ENCODE data around the gene EPN1.

DNA sequence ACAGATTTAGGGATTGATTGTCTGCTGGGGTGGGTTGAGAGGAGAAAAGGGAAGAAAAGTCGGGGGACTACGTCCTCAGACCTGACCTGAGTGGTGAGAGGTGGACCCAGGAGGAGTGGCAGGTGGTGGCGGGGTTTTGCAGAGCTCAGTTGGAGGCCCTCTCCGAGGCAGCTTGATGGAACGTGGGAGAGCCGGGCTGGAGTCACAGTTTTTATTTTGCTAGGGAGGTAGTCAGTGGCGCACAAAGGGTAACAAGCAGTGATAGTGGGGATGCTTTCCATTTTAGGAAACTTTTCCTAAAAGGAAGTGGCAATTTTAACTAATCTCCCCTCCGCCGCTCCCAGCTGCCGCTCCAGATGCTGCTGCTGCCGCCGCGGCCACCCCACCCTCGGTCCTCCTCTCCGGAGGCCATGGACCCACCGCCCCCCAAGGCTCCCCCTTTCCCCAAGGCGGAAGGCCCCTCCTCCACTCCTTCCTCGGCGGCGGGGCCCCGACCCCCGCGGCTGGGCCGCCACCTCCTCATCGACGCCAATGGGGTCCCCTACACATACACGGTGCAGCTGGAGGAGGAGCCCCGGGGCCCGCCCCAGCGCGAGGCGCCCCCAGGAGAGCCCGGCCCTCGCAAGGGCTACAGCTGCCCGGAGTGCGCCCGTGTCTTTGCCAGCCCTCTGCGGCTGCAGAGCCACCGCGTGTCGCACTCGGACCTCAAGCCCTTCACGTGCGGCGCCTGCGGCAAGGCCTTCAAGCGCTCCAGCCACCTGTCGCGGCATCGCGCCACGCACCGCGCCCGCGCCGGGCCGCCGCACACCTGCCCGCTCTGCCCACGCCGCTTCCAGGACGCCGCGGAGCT is 32.6 kb upstream of the EPN1 start:
- TF ChIP-seq CTCF (IDR thresholded peaks at IDR 0.05): no peak
- no peak for TF ChIP-seq TEAD4 (IDR thresholded peaks at IDR 0.05; ENCODE audit: borderline replicate concordance, insufficient read depth)
- TF ChIP-seq EZH2phosphoT487 (IDR thresholded peaks at IDR 0.05; ENCODE audit: borderline replicate concordance, low read depth): no peak
- no peak for TF ChIP-seq RAD21 (IDR thresholded peaks at IDR 0.05; ENCODE audit: low read length)
- TF ChIP-seq GATA2 (CRISPR knock-in tag; IDR thresholded peaks at IDR 0.05): no peak
- TF ChIP-seq POLR2AphosphoS5 (IDR thresholded peaks at IDR 0.05; ENCODE audit: low read depth, low read length): peak; percentile 18; the same call in 1 of the 2 replicates
- no peak for TF ChIP-seq RXRA (IDR thresholded peaks at IDR 0.05; ENCODE audit: borderline replicate concordance, low read depth)
- no peak for TF ChIP-seq JUND (IDR thresholded peaks at IDR 0.05)
- TF ChIP-seq EP300 (IDR thresholded peaks at IDR 0.05; ENCODE audit: borderline replicate concordance in 1 of 2, low read depth in 1 of 2, low read length in 1 of 2): no peak
- no peak for TF ChIP-seq ZBTB33 (IDR thresholded peaks at IDR 0.05; ENCODE audit: borderline replicate concordance, low read depth)
- TF ChIP-seq MAX (IDR thresholded peaks at IDR 0.05; ENCODE audit: low read depth): no peak; the same call in 1 of the 2 replicates
- TF ChIP-seq PBX3 (IDR thresholded peaks at IDR 0.05): peak; percentile 25
- TF ChIP-seq FOXJ3 (CRISPR knock-in tag; IDR thresholded peaks at IDR 0.05): no peak

All from SK-N-SH (cell line).